H1 (cell line): Measurements from ENCODE around the gene EPG5. TPM values are rescaled to one million over a fixed set of nuclear protein-coding genes. Genes with fewer than 3 reads are reported as not detected.

ENCODE experiments used
- CTCF ChIA-PET: fragments of 300-600 bp; sonication (Branson Sonifier 250); formaldehyde crosslinking; loops from one replicate; lab custom pipeline; 2021; ENCODE audit not compliant: partially characterized antibody; lab: Charles Lee
- POLR2A ChIA-PET: fragments of 300-600 bp; sonication (Branson Sonifier 250); formaldehyde crosslinking; loops from one replicate; lab custom pipeline; 2021; ENCODE audit warnings: inconsistent platforms; ENCODE audit not compliant: partially characterized antibody; lab: Charles Lee
- DNase-seq, 2 experiments: peaks; one replicate each; pipeline versions ENCODE4 v3.0.0 to v3.0.0-alpha.2; 2010 to 2022; ENCODE audit warnings: low spot score in 2 of 2, low read depth in 1 of 2, mixed read lengths in 1 of 2
- FAIRE-seq: peaks from 2 replicates; lab custom pipeline; 2011; peaks lifted over from hg19 to GRCh38; lab: Jason Lieb, UNC
- H2AFZ ChIP-seq: 2 replicates; pipeline ENCODE4 v1.8.1; 2012; ENCODE audit warnings: low read length, inconsistent platforms
- H2AK5ac ChIP-seq: 2 replicates; pipeline ENCODE4 v1.6.1; 2013; ENCODE audit warnings: low read depth, low read length
- H2BK120ac ChIP-seq: replicated peaks from 2 replicates; pipeline ENCODE3; 2013; ENCODE audit warnings: low read depth, low read length, inconsistent platforms
- H2BK12ac ChIP-seq: 2 replicates; pipeline ENCODE4 v1.6.1; 2013; ENCODE audit warnings: low read depth, low read length
- H2BK15ac ChIP-seq: 2 replicates; pipeline ENCODE4 v1.6.1; 2013; ENCODE audit warnings: low read length
- H2BK20ac ChIP-seq: 2 replicates; pipeline ENCODE4 v1.6.1; 2013; ENCODE audit warnings: low read length
- H2BK5ac ChIP-seq: 2 replicates; pipeline ENCODE4 v1.6.1; 2013; ENCODE audit warnings: low read depth, low read length
- H3K14ac ChIP-seq: 2 replicates; pipeline ENCODE4 v1.6.1; 2013; ENCODE audit warnings: inconsistent platforms; ENCODE audit not compliant: insufficient read length
- H3K18ac ChIP-seq: 2 replicates; pipeline ENCODE4 v1.6.1; 2013; ENCODE audit warnings: low read length; ENCODE audit errors: extremely low read depth
- H3K23ac ChIP-seq: 2 replicates; pipeline ENCODE4 v1.6.1; 2013; ENCODE audit warnings: inconsistent platforms; ENCODE audit not compliant: insufficient read length
- H3K23me2 ChIP-seq: 2 replicates; pipeline ENCODE4 v1.6.1; 2013; ENCODE audit warnings: low read depth, low read length
- H3K27ac ChIP-seq: 2 replicates; pipeline ENCODE4 v1.6.1; 2011; ENCODE audit warnings: low read depth, low read length, inconsistent platforms
- H3K27me3 ChIP-seq, 4 experiments: replicated peaks in 1 of 4; 1 replicate in 1 of 4; 2 replicates in 3 of 4; pipeline versions ENCODE4 v1.6.1 to v1.8.1; 2011 to 2013; ENCODE audit warnings: low read length in 3 of 4, mild to moderate bottlenecking in 3 of 4, inconsistent platforms in 2 of 4, mixed read lengths in 2 of 4, moderate library complexity in 1 of 4; ENCODE audit not compliant: control insufficient read depth in 3 of 4, insufficient read depth in 3 of 4; ENCODE audit errors: extremely low read depth in 1 of 4
- H3K36me3 ChIP-seq, 4 experiments: 2 replicates each; pipeline versions ENCODE4 v1.6.1 to v1.8.1; 2011 to 2013; ENCODE audit warnings: mild to moderate bottlenecking in 4 of 4, low read length in 3 of 4, moderate library complexity in 2 of 4, control low read depth in 1 of 4, inconsistent platforms in 1 of 4; ENCODE audit not compliant: insufficient read depth in 4 of 4, control insufficient read depth in 2 of 4
- H3K4ac ChIP-seq: replicated peaks from 2 replicates; pipeline ENCODE3; 2013; ENCODE audit warnings: low read length, low read depth, mixed read lengths, inconsistent platforms; ENCODE audit not compliant: insufficient read length
- H3K4me1 ChIP-seq, 4 experiments: replicated peaks in 1 of 4; 1 replicate in 1 of 4; 2 replicates in 3 of 4; pipeline versions ENCODE4 v1.6.1 to v1.8.1; 2011 to 2013; ENCODE audit warnings: low read length in 3 of 4, inconsistent platforms in 2 of 4, mixed read lengths in 1 of 4; ENCODE audit not compliant: insufficient read depth in 4 of 4, control insufficient read depth in 3 of 4
- H3K4me2 ChIP-seq, 2 experiments: 2 replicates each; pipeline versions ENCODE4 v1.6.1 to v1.8.1; 2011 to 2013; ENCODE audit warnings: low read depth in 2 of 2, low read length in 2 of 2, control low read depth in 1 of 2, inconsistent platforms in 1 of 2, mild to moderate bottlenecking in 1 of 2; ENCODE audit not compliant: insufficient read depth in 1 of 2
- H3K4me3 ChIP-seq, 4 experiments: fragments of 200-600, 300-600 bp in 1 of 4; sonication (generic), shearing (Covaris generic), sonication (Bioruptor Twin) in 1 of 4; 2 replicates each; pipeline versions ENCODE4 v1.5.1 to v1.8.1; 2011 to 2016; ENCODE audit warnings: low read length in 4 of 4, low read depth in 3 of 4, control low read depth in 2 of 4, inconsistent platforms in 2 of 4, mild to moderate bottlenecking in 2 of 4, mixed read lengths in 1 of 4, moderate library complexity in 1 of 4; ENCODE audit not compliant: insufficient read depth in 2 of 4; ENCODE audit errors: extremely low read depth in 1 of 4
- H3K56ac ChIP-seq: replicated peaks from 2 replicates; pipeline ENCODE3; 2013; ENCODE audit warnings: low read depth, mild to moderate bottlenecking, mixed read lengths, low read length, inconsistent platforms; ENCODE audit not compliant: insufficient read length
- H3K79me1 ChIP-seq: 2 replicates; pipeline ENCODE4 v1.6.1; 2013; ENCODE audit warnings: low read depth, low read length, control low read depth
- H3K79me2 ChIP-seq, 2 experiments: 2 replicates each; pipeline versions ENCODE4 v1.6.1 to v1.8.1; 2012 to 2013; ENCODE audit warnings: low read length in 2 of 2, mild to moderate bottlenecking in 2 of 2, inconsistent platforms in 1 of 2; ENCODE audit not compliant: insufficient read depth in 2 of 2, control insufficient read depth in 1 of 2
- H3K9ac ChIP-seq, 4 experiments: replicated peaks in 1 of 4; 1 replicate in 1 of 4; 2 replicates in 3 of 4; pipeline versions ENCODE4 v1.6.1 to v1.8.1; 2011 to 2013; ENCODE audit warnings: low read depth in 3 of 4, low read length in 3 of 4, control low read depth in 2 of 4, mild to moderate bottlenecking in 2 of 4, moderate library complexity in 2 of 4, inconsistent platforms in 1 of 4; ENCODE audit errors: extremely low read depth in 1 of 4
- H3K9me3 ChIP-seq, 2 experiments: 2 replicates each; pipeline versions ENCODE4 v1.6.1 to v1.8.1; 2012 to 2013; ENCODE audit warnings: mild to moderate bottlenecking in 2 of 2, moderate library complexity in 2 of 2, control low read depth in 1 of 2, inconsistent platforms in 1 of 2, low read depth in 1 of 2, low read length in 1 of 2, mixed read lengths in 1 of 2; ENCODE audit not compliant: insufficient read depth in 2 of 2
- H4K20me1 ChIP-seq, 2 experiments: replicated peaks in 1 of 2; 2 replicates each; pipeline versions ENCODE3 to v1.8.1; 2011 to 2013; ENCODE audit warnings: inconsistent platforms in 2 of 2, low read length in 2 of 2, mild to moderate bottlenecking in 1 of 2; ENCODE audit not compliant: insufficient read depth in 2 of 2, control insufficient read depth in 1 of 2
- H4K5ac ChIP-seq: 2 replicates; pipeline ENCODE4 v1.6.1; 2013; ENCODE audit warnings: low read length, low read depth, mixed read lengths, inconsistent platforms; ENCODE audit not compliant: insufficient read length
- H4K8ac ChIP-seq: 2 replicates; pipeline ENCODE4 v1.8.0; 2013; ENCODE audit warnings: mild to moderate bottlenecking, moderate library complexity, low read length, inconsistent platforms; ENCODE audit not compliant: insufficient read depth; ENCODE audit errors: extremely low read depth
- H4K91ac ChIP-seq: replicated peaks from 2 replicates; pipeline ENCODE3; 2013; ENCODE audit warnings: low read length, mixed read lengths, inconsistent platforms; ENCODE audit not compliant: insufficient read length
- CBX5 ChIP-seq: fragments of 300-800, 300-1000 bp; sonication (generic); IDR thresholded peaks from 2 replicates; pipeline ENCODE4 v1.7.1; 2016; ENCODE audit warnings: antibody characterized with exemption, low read length, low read depth
- EGR1 ChIP-seq: IDR thresholded peaks from 2 replicates; pipeline ENCODE4 v1.6.1; 2011; ENCODE audit warnings: low read depth, low read length, borderline replicate concordance
- EP300 ChIP-seq, 2 experiments: IDR thresholded peaks; 1 replicate in 1 of 2; 2 replicates in 1 of 2; pipeline ENCODE4 v1.6.1; 2011 to 2012; ENCODE audit warnings: low read depth in 2 of 2, low read length in 2 of 2, mild to moderate bottlenecking in 2 of 2, borderline replicate concordance in 1 of 2, inconsistent platforms in 1 of 2, moderate library complexity in 1 of 2
- EZH2 ChIP-seq: fragments of 200-600 bp; sonication (generic); IDR thresholded peaks from 2 replicates; pipeline ENCODE4 v1.7.1; 2012; ENCODE audit warnings: low read depth, mild to moderate bottlenecking, moderate library complexity, low read length, inconsistent platforms; ENCODE audit not compliant: severe bottlenecking
- HDAC2 ChIP-seq, 2 experiments: fragments of 300-600 bp in 1 of 2; sonication (generic) in 1 of 2; IDR thresholded peaks; 2 replicates each; pipeline ENCODE4 v1.6.1; 2011 to 2012; ENCODE audit warnings: low read depth in 2 of 2, low read length in 2 of 2, mild to moderate bottlenecking in 2 of 2, moderate library complexity in 2 of 2, borderline replicate concordance in 1 of 2, inconsistent platforms in 1 of 2
- JUN ChIP-seq: IDR thresholded peaks from 2 replicates; pipeline ENCODE4 v1.6.1; 2011; ENCODE audit warnings: low read depth, mild to moderate bottlenecking, improper control_type of control experiment, low read length
- JUND ChIP-seq: IDR thresholded peaks from 2 replicates; pipeline ENCODE4 v1.6.1; 2011; ENCODE audit warnings: mild to moderate bottlenecking, improper control_type of control experiment, low read length
- RAD21 ChIP-seq, 2 experiments: IDR thresholded peaks in 1 of 2; conservative IDR thresholded peaks in 1 of 2; 2 replicates each; pipeline ENCODE4 v1.6.1; 2011; ENCODE audit warnings: low read depth in 2 of 2, low read length in 2 of 2, improper control_type of control experiment in 1 of 2, inconsistent platforms in 1 of 2, mild to moderate bottlenecking in 1 of 2, moderate library complexity in 1 of 2
- RBBP5 ChIP-seq: IDR thresholded peaks from 2 replicates; pipeline ENCODE4 v1.7.1; 2012; ENCODE audit warnings: low read depth, mild to moderate bottlenecking, inconsistent platforms, low read length, moderate library complexity, borderline replicate concordance
- SP4 ChIP-seq: IDR thresholded peaks from 2 replicates; pipeline ENCODE4 v1.6.1; 2012; ENCODE audit warnings: low read length, inconsistent platforms
- USF2 ChIP-seq: IDR thresholded peaks from 2 replicates; pipeline ENCODE4 v1.6.1; 2011; ENCODE audit warnings: low read length, improper control_type of control experiment
- WGBS, 2 experiments: shearing (Covaris generic) in 1 of 2; methylation state at CpG; one replicate each; pipeline versions ENCODE4 v1.1.6 to v1.1.7; 2013 to 2015; ENCODE audit warnings: low lambda C conversion rate in 2 of 2, mixed read lengths in 2 of 2, inconsistent platforms in 1 of 2, low coverage in 1 of 2, missing lambda C conversion rate in 1 of 2; ENCODE audit not compliant: insufficient replicate concordance in 2 of 2, insufficient coverage in 1 of 2, insufficient read length in 1 of 2; ENCODE audit errors: extremely low coverage in 1 of 2, missing lambda C conversion rate in 1 of 2; 5-methylcytosine and 5-hydroxymethylcytosine counted together
- polyA plus RNA-seq, 7 experiments: library from polyadenylated mRNA; depleted of rRNA in 3 of 7; stranded (reverse) in 5 of 7; unstranded in 2 of 7; fragments of >200 nt in 5 of 7; fragments of 200-250 nt in 2 of 7; gene quantifications; 1 replicate in 5 of 7; 2 replicates in 1 of 7; 4 replicates in 1 of 7; pipeline versions ENCODE4 v1.2.1 to v1.2.3, GENCODE V29; 2011 to 2013; ENCODE audit warnings: missing spikeins in 2 of 7, mixed read lengths in 2 of 7
- total RNA-seq: library from RNA; stranded (reverse); fragmentation: NEBNext Ultra II Directional; extraction: Animal tissue kit (Norgen Biotek cat#: 25700); gene quantifications from 2 replicates; pipeline ENCODE4 v1.2.1, GENCODE V29; 2021

Gene EPG5
- total and polyA plus RNA-seq, 2 of the 8 experiments (the other 6 are each of a cell fraction or from before 2014, with no cell fraction given) = 14.1 to 18.3 TPM

DNA sequence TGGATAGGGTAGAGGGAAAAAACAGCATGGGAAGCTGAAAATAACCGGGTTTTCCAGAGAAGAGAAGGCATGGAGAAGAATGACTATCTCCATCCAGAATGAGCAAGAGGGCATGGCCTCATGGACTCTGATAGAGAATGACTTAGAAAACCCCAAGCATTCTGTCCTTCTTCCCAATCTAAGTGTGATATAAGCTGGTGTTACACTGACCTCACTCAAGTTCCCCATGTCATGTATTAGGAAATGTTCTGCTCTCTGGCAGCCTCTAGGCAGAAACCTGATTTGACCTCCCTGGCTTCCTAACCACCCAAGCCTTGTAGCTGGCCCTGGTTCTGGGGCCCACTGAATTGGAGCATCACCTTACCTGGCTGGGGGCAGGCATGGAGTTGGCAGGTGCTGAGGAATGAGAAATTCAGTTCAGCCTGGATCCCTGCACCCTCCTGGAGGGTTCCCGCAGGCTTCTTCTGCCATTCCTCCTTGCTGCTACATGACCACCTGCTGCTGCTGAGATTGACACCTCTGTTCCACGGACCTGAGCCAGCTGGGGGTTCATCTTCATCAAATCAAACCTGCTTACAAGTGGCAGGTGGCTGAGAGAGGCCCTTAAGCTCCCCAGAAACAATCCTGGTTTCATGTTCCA is 146.9 kb downstream of the EPG5 start:
- no peak overlapping the region for H4K5ac ChIP-seq
- H3K79me2 ChIP-seq = no peaks in the 10 kb centered on the region
- H3K23me2 ChIP-seq = no peaks in the 10 kb centered on the region
- no peak overlapping the region for H2AFZ ChIP-seq
- no peak overlapping the region for H4K8ac ChIP-seq
- H3K4me1 ChIP-seq = peaks cover 0 to 3% (median 0%) of the 10 kb centered on the region in 4 experiments; a peak in 3 of 7 replicates
- H3K14ac ChIP-seq = no peak overlapping the region
- H2BK120ac ChIP-seq = no peak overlapping the region
- H4K20me1 ChIP-seq = no peaks in the 10 kb centered on the region
- H2BK15ac ChIP-seq = no peak overlapping the region
- no peak overlapping the region for H3K27ac ChIP-seq
- H2BK20ac ChIP-seq = no peak overlapping the region
- no peak overlapping the region for H3K18ac ChIP-seq
- no peak overlapping the region for H2BK12ac ChIP-seq
- H3K27me3 ChIP-seq = no peaks in the 10 kb centered on the region
- no peak overlapping the region for H2AK5ac ChIP-seq
- no peaks in the 10 kb centered on the region for H3K36me3 ChIP-seq
- CTCF ChIA-PET = interaction anchor here (0.6 to 2.4 kb wide), 5 partner anchors 9 to 34 kb away, joined by 3 to 6 read pairs (median 5); no protein-coding TSS in a partner anchor
- no peak overlapping the region for H3K23ac ChIP-seq
- H2BK5ac ChIP-seq = no peak overlapping the region
- no peaks in the 10 kb centered on the region for H3K9me3 ChIP-seq
- POLR2A ChIA-PET = no interaction called here
- no peaks in the 10 kb centered on the region for H3K79me1 ChIP-seq
- no peak overlapping the region for H4K91ac ChIP-seq
- no peak overlapping the region for H3K56ac ChIP-seq
- 84% methylated on average over 3 of the region's 3 CpGs; no CpG with 5 or more reads in 1 of the 2 experiments for WGBS, 2 experiments
- DNase-seq (no peak), FAIRE-seq (no peak)
- no peak overlapping the region for H3K4me3 ChIP-seq
- no peak overlapping the region for H3K4me2 ChIP-seq
- H3K9ac ChIP-seq = no peak overlapping the region
- H3K4ac ChIP-seq = no peak overlapping the region
- no peak for TF ChIP-seq JUN
- no peak for TF ChIP-seq HDAC2 (IDR thresholded peaks at IDR 0.05; ENCODE audit: borderline replicate concordance in 1 of 2, low read depth in 2 of 2, low read length in 2 of 2)
- no peak for TF ChIP-seq EP300 (IDR thresholded peaks at IDR 0.05; ENCODE audit: borderline replicate concordance in 1 of 2, low read depth in 2 of 2, low read length in 2 of 2)
- no peak for TF ChIP-seq USF2
- TF ChIP-seq EZH2 = no peak
- TF ChIP-seq SP4 = no peak
- no peak for TF ChIP-seq RBBP5
- no peak for TF ChIP-seq RAD21 (IDR thresholded peaks at IDR 0.05 in 1 of 2, conservative IDR thresholded peaks at IDR 0.05 in 1 of 2; ENCODE audit: low read depth in 2 of 2, low read length in 2 of 2)
- no peak for TF ChIP-seq CBX5
- TF ChIP-seq JUND = no peak
- TF ChIP-seq EGR1 = no peak
